ENCODE data around the gene ID2.

GRCh38 chr2:8684878-8685696 is 3.2 kb downstream of the ID2 start:
- TF ChIP-seq, protein P1, sequence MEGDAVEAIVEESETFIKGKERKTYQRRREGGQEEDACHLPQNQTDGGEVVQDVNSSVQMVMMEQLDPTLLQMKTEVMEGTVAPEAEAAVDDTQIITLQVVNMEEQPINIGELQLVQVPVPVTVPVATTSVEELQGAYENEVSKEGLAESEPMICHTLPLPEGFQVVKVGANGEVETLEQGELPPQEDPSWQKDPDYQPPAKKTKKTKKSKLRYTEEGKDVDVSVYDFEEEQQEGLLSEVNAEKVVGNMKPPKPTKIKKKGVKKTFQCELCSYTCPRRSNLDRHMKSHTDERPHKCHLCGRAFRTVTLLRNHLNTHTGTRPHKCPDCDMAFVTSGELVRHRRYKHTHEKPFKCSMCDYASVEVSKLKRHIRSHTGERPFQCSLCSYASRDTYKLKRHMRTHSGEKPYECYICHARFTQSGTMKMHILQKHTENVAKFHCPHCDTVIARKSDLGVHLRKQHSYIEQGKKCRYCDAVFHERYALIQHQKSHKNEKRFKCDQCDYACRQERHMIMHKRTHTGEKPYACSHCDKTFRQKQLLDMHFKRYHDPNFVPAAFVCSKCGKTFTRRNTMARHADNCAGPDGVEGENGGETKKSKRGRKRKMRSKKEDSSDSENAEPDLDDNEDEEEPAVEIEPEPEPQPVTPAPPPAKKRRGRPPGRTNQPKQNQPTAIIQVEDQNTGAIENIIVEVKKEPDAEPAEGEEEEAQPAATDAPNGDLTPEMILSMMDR (conservative IDR thresholded peaks at IDR 0.05; ENCODE audit: low read length) = no peak
- TF ChIP-seq EZH2phosphoT487 (IDR thresholded peaks at IDR 0.05; ENCODE audit: borderline replicate concordance) = no peak

Data from Loucy (cell line).